GM19452 (cell line): ENCODE measurements around the gene NDUFB7.
"Not testable (repeated sequence)": the region's sequence is repeated elsewhere in the genome, so short reads cannot be mapped to it uniquely, and the experiment has no call there.

ENCODE experiments used
- ATAC-seq: cut with Tn5 transposase; IDR thresholded peaks from one replicate; pipeline ENCODE4 v1.9.1; 2021; ENCODE audit not compliant: unreplicated experiment

The NDUFB7 gene

DNA sequence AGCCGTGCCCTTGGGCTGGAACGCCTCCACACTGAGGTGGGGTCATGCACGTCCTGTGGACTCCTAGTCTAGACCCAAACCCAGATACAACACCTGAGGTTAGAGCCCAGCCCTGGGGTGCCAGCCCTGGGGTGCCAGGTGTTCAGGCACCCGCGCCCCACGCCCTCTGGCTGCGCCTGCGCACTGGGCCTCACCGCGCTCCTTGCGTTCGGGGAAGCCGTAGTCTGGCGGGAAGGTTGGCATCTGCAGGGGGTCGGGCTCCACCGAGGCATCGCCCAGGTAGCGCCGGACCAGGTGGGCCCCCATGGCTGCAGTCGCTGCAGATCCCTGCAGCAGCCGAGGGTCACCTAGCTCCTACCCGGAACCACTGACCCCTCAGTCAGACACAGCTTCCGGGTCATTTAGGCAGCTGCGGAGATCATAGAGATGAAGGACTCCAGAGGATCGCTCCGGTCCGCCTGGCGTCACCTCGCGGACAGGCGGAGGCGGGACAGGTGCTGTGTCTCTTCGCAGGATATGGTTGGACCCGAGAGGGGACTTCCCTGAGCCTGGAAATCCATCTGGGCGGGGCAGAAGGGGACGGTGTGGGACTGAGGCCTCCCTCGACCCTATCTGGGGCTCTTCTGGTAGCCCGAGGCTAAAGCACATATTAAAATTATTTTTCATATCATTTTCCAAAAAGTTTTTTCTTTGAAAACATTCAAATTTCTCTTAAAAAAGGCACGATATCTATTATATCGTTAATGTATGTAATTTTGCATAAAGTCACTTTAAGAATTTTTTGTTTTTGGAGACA is at the start of gene NDUFB7:
Gene NDUFB7, minus strand, starts transcription at position 372 of the 796 bp plus-strand sequence. Its CDS starts 66 bp downstream, at position 306.
- ATAC-seq = peak; percentile 90

DNA sequence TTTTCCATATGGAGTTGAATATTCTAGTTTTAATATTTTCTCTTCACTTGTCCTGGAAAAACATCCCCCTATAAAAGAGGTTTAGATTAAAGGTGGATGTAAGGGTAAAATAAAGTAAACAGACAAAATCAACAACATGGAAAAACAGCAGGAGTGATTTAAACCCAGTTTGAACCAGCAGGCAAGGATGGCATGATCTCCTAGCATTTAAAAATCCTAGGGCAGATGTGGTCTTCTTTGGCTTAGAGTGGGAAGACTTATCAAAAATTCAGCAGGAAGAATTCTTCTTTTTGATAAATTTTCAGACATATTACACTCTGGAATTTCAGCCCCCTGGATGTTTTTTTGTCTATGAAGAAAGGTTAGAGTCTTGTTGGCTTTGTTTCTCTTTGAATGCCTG is 47.5 kb upstream of the NDUFB7 start:
- no peak for ATAC-seq

DNA sequence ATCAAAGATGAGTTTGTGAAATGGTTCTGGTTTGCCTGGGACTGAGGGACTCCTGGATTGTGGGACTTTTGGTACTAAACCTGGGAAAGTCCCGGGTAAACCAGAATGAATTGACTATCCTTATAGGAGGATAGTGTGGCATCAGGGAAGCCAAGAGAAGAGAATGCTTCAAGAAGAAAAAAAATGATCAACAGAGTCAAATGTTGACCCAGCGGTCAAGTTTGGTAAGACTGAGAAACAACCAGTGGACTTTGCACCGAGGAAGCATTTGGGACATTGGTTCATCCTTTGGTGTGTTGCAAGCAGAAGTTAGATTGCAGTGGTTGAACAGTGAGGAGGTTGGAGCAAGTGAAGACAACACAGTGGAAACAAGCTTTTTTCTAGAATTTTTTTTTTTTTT is 44.5 kb upstream of the NDUFB7 start:
- no peak for ATAC-seq

DNA sequence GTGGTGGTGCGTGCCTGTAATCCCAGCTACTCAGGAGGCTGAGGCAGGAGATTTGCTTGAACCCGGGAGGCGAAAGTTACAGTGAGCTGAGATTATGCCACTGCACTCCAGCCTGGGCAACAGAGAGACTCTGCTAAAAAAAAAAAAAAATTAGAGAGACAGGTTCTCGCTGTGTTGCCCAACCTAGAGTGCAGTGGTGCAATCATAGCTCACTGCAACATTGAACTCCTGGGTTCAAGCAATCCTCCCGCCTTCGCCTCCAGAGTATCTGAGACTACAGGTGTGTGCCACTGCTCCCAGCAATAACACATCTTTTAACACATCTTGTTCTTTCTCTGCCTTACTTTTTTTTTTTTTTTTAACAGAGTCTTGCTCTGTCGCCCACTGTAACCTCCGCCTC is 43.8 kb upstream of the NDUFB7 start:
- no peak for ATAC-seq

DNA sequence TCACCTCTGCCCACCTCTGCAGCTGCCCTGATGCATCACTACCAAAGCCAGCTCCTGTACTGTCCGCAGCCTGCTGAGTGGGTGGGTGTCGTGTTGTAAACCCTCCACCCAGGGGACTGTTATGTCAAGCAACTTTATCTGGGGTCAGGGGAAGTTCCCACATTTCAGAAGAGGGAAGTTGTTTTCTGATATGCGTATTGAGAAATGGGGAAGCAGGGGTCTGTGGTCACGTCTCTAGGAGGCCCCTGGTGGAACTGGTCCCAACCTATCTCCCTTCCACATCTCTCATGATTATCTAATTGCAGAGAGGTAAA is 42.2 kb upstream of the NDUFB7 start:
- ATAC-seq = no peak

DNA sequence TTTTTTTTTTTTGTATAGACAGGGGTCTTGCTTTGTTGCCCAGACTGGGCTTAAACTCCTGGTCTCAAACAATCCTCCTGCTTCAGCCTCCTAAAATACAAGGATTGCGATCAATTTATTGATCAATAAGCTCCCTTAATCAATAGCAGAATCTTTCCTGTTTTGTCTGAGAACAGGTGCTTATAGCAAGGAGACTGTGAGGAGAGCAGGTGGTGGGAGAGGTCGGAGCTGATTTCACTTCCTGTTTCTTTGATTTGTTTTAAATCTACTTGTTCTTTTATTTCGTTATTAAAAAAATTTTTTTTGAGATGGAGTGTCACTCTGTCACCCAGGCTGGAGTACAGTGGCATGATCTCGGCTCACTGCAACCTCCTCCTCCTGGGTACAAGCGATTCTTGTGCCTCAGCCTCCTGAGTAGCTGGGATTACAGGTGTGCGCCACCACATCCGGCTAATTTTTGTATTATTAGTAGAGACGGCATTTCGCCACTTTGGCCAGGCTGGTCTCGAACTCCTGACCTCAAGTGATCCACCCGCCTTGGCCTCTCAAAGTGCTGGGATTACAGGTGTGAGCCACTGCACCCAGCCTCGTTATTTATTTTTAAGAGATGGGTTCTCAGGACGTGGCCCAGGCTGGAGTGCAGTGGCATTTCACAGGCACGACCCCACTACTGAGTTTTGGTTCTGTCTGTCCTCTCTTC is 41.7 kb upstream of the NDUFB7 start:
- ATAC-seq = not testable (repeated sequence)

DNA sequence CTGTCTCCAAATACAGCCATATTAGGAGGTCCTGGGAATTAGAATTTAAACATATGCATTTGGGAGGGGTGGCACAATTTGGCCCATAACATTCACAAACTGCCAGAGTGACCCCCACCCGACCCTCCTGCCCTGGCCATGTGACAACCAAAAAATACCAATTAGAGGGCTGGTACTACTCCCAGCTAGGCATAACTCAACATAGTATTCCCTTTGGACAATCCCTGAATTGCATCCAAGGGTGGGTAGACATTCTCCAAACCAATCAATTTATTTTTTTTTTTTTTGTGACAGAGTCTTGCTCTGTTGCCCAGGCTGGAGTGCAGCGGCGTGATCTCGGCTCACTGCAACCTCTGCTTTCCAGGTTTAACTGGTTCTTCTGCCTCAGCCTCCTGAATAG is 40.8 kb upstream of the NDUFB7 start:
- no peak for ATAC-seq

DNA sequence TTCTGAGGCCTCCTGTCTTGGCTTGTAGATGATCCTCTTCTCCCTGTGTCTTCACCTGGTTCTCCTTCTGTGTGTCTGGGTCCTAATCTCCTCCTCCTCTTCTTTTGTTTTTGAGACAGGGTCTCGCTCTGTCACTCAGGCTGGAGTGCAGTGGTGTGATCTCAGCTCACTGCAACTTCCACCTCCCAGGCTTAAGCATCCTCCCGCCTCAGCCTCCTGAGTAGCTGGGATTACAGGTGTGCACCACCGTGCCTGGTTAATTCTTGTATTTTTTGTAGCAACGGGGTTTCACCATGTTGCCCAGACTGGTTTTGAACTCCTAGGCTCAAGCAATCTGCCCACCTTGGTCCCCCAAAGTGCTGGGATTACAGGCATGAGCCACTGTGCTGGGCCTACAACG is 40.4 kb upstream of the NDUFB7 start:
- not testable (repeated sequence) for ATAC-seq

DNA sequence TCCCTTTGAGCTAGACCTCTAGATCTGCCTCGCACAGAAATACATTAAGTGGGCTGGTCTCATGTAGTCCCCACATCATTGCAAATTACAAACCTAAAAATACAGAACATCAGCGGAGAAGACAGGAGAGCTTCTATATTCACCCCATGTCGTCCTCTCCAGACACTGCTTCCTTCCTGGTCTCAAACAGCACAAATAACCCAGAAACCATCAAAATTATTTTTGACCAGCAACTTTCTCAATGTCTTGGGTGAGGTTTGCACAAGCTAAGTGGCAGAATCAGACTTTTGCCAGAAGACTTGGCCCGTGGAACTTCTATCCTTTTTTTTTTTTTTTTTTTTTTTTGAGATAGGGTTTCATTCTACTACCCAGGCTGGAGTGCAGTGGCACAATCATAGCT is 39.2 kb upstream of the NDUFB7 start:
- ATAC-seq = no peak

DNA sequence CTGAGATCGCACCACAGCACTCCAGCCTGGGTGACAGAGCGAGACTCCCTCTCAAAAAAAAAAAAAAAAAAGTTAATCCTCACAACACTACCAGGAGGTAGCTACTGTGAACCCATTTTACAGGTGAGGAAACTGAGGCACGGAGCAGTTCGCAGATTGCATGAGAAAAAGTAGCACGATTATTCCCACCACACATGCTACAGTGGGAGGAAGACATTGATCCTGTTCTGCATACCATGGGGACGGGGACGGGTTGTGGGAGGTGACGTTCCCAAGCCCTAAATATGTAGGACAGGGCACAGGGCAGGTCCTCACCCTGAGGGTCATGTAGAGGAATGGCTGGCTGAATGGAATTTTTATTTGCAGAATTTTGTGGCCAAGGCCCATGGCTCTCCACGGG is 34.8 kb upstream of the NDUFB7 start:
- ATAC-seq = no peak

DNA sequence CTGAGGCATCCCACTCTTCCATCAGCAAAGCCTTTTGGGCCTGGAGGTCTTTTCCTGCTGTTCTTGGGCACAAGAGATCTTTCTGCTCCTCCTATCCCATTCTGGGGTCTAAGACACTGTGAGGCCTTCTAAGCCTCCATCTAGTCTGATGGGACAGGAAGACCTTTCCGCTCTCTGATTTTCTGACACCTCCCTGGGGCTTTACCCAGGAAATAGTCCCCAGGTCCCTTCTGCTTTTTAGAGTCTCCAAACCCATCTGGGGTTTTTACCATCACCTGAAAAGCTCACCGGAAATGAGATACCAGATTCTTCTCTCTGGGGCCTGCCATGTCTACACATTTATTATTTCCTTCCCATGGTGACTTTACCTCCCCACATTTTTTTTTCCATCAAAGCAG is 32.1 kb upstream of the NDUFB7 start:
- ATAC-seq = peak; percentile 76

DNA sequence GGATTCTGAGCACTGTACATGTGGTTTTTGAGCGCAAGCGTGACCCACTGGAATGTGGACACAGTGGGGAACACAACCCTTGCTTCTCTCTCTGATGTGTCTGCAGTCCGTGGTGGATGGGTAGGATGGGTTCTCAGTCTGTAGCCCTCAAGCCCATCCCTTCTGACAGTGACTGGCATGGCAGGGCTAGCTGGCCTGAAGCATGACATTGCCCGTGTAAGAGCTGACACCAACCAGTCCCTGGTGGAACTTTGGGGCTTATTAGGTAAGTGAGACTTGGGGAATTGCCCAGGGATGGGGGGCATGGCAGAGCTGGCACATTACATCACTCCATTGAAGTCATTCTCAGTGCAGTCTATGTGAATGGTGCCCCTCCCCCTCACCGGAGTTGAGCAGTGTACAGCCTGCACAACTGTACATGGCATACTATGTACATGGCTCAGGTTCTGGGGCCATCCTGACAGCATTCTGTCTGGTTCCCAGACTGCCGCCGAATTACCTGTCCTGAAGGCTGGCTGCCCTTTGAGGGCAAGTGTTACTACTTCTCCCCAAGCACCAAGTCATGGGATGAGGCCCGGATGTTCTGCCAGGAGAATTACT is 27.8 kb upstream of the NDUFB7 start:
- ATAC-seq = no peak

DNA sequence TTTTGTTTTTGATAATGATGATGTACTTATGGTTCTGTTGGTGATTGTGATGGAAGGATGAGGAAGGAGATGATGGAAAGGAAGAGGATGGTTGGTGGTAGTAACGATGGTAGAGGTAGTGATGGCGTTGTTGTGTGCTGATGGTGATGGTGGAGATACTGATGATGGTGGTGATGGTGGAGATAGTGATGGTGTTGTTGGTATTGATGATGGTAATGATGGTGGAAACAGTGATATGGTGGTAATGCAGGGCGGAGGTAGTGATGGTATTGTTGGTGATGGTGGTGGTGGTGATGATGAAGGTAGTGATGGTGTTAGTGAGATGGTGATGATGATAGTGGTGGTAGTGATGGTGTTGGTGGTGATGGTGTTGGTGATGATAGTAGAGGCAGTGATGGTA is 23.7 kb upstream of the NDUFB7 start:
- no peak for ATAC-seq

DNA sequence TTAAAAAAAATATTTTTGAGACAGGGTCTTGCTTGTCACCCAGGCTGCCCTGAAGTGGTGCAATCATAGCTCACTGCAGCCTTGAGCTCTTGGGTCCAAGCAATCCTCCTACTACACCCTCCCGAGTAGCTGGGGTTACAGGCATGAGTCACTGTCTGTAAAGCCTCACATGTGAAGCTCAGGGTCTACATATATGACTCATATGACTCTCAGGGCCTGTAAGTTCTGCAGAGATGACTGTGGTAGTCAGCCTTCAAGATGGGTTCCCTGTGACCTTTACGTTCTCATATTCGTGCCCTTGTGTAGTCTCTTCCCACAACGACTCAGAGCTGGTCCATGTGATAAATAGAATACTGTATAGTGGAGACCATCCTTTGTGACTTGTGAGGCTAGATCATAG is 17.6 kb upstream of the NDUFB7 start:
- not testable (repeated sequence) for ATAC-seq

DNA sequence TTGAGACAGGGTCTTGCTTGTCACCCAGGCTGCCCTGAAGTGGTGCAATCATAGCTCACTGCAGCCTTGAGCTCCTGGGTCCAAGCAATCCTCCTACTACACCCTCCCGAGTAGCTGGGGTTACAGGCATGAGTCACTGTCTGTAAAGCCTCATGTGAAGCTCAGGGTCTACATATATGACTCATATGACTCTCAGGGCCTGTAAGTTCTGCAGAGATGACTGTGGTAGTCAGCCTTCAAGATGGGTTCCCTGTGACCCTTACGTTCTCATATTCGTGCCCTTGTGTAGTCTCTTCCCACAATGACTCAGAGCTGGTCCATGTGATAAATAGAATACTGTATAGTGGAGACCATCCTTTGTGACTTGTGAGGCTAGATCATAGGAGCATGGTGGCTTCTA is 13.3 kb upstream of the NDUFB7 start:
- peak; percentile 68 for ATAC-seq

DNA sequence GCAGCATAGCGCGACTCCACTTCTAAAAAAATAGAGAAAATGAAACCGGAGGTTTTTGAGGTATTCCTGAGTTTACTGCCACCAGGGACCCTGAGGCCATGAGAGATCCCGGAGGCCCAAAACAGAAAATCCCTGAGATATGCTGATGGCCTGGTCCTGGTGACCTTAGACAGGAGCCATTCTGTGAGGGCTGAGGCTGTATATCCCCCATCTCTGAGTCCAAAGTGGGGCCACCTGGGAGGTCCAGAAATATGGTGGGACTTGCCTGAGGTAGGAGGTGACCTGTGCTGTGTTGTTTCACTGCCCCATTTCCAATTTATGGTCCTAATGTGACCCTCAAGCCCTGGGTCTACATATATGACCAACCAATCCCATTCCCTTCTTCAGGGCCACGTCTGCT is 12.5 kb upstream of the NDUFB7 start:
- ATAC-seq = not testable (repeated sequence)

DNA sequence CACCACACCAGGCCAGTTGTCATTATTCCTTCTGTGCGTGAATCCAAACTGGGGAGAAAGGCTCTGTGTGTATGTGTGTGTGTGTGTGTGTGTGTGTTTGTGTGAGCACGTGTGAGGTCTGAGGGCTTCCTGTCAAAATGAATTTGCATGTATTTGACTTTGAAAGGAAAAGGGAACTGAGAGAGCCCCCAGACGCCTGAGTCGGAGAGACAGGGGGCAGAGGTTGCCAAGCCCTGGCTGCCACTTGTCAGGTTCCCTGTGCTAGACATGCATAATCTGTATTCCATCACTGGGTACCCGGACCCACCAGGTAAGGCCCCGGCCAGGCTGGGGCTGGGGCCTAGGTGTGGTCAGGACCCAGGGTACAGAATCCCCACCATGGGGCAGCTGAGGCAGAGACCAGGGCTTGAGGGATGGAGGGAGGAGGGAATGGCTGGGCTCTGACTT is 11.1 kb upstream of the NDUFB7 start, which contains the start of gene CLEC17A:
Gene CLEC17A, plus strand, starts transcription at position 191 of the 447 bp plus-strand sequence. Its CDS starts 77 bp downstream, at position 268.
- ATAC-seq = no peak

DNA sequence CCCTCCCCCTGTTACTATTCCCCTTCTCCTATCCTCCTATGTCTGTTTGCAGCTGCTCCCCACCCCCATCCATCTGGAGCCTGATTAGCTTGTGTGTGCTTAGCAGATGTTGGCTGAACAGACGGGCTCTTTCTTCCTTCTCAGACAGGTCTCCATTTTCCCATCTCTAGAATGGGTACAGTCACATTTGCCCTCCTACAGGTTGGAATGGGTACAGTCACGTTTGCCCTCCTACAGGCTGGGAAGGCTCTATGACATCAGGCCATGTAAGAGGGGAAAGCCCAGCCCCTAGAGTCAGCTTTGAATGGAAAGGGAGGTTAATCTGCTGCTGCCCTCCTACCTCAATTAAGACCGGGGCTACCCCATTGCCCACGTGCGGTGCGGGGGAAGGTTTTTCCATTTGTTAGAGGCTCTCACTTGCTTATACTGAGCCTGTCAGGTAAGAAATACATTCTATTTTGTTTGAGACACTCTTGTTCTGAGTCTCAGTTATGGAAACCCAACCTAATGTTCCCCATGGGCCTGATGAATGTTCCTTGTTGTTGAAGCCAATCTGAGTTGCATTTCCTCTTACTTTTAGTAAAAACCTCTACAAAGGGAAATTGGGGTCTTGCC is 8.9 kb upstream of the NDUFB7 start:
- no peak for ATAC-seq

DNA sequence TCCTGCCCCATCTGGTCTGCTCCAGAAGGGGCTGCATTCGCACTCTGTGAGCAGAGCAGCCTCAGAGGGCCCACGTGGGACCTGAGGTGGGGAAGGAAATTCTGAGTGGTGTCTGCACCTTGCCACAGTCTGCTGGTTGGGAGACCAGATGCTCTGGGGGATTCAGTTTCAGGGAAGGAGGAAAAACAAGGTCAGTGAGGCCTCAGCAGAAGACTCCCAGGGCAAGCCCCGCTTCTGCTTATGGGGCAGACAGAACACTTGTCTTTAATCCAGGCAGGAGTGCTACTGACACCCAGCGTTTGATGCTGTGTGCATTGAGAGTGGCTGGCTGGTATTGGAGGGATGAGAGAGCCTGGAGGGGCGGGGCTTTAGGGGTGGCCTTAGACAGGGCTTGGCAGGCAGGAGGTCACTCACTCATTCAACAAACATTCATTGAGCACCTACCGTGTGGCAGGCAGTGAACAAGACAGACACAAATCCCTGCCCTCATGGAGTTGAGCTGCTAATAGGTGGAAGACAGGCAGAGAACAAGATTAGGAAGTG is 6.1 kb upstream of the NDUFB7 start:
- ATAC-seq = no peak

DNA sequence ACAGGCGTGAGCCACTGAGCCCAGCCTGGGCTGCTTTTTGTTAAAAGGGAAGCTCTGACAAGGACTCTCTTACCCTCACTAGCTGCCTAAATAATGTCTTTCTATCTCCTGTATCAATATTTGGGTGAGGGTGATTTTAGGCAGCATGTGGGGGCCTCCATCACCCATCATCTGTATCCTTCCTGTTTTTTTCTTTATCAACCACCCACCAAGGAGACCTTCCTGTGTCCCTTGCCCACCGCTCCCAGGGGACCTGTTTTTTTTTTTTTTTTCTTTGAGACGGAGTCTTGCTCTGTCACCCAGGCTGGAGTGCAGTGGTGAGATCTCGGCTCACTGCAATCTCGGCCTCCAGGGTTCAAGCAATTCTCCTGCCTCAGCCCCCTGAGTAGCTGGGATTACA is 5.4 kb upstream of the NDUFB7 start:
- ATAC-seq = no peak

DNA sequence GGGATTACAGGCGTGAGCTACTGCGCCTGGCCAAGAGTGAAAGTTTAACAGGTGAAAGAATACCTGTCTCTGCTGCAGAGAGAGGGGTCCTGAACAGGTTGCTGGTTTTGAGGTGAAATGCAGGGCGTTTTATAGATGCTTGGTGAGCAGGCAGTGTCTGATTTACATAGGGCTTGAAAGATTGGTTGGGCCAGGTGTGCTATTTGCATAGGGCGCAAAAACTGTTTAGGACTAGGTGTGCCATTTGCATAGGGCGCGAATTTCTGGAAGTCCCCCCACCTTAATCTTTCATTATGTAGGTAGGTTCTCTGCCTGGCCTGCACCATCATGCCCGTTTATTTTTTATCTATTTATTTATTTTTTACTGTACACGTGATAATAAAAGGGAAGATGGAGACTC is 4.5 kb upstream of the NDUFB7 start:
- ATAC-seq = no peak
